Type B pancreatic cell (in vitro differentiated cells): Measurements from ENCODE around the gene NPR2. TPM values are rescaled to one million over a fixed set of nuclear protein-coding genes. Genes with fewer than 3 reads are reported as not detected.

Experiments used
- DNase-seq: peaks from one replicate; pipeline ENCODE4 v3.0.0; 2021; ENCODE audit warnings: mixed read lengths; ENCODE audit not compliant: unreplicated experiment; ENCODE audit errors: extremely low spot score
- H3K27ac Mint-ChIP-seq: 2 replicates; pipeline ENCODE4 v1.8.0; 2021; ENCODE audit warnings: mild to moderate bottlenecking, mixed read lengths
- H3K27me3 Mint-ChIP-seq: 2 replicates; pipeline ENCODE4 v1.8.0; 2021; ENCODE audit warnings: mixed read lengths
- H3K36me3 Mint-ChIP-seq: 2 replicates; pipeline ENCODE4 v1.8.0; 2021; ENCODE audit warnings: mixed read lengths
- H3K4me1 Mint-ChIP-seq: one replicate; pipeline ENCODE4 v1.8.0; 2021; ENCODE audit warnings: mixed read lengths; ENCODE audit not compliant: unreplicated experiment
- H3K4me3 Mint-ChIP-seq: 2 replicates; pipeline ENCODE4 v1.8.0; 2021; ENCODE audit warnings: mild to moderate bottlenecking, mixed read lengths
- H3K9me3 Mint-ChIP-seq: 2 replicates; pipeline ENCODE4 v1.8.0; 2021; ENCODE audit warnings: mixed read lengths
- total RNA-seq: library from RNA; stranded (reverse); gene quantifications from 2 replicates; pipeline ENCODE4 v1.2.1, GENCODE V29; 2021; ENCODE audit warnings: low replicate concordance
- TF ChIP-seq, protein P1 (sequence below): fragments of 200-600 bp; sonication (generic); conservative IDR thresholded peaks from 2 replicates; pipeline ENCODE4 v1.5.0; 2021; ENCODE audit warnings: antibody characterized with exemption, mild to moderate bottlenecking

Gene NPR2
- total RNA-seq, 1 donor from 2014 or later: 23.3 TPM

DNA sequence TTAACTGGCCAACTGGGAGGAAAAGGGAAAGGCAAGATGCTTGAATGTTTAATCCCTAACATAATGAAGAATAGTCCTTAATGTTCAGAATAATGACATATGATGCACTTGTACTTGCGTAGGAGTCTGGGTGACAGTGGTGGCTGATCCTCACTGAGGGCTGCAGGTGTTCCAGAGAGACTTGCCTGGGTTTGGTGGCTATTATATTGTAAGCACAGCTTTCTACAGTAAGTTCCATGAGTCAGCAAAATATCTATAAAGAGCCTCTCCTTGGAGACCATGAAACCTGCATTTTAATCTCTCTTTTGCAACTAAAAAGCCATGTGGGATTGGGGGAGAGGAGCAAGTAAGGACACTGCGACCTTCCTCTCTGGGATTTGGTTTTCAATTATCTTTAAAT is 1.9 kb upstream of the NPR2 start:
- H3K4me3 Mint-ChIP-seq: no peak overlapping the region
- no peak overlapping the region for H3K27ac Mint-ChIP-seq
- TF ChIP-seq, protein P1, sequence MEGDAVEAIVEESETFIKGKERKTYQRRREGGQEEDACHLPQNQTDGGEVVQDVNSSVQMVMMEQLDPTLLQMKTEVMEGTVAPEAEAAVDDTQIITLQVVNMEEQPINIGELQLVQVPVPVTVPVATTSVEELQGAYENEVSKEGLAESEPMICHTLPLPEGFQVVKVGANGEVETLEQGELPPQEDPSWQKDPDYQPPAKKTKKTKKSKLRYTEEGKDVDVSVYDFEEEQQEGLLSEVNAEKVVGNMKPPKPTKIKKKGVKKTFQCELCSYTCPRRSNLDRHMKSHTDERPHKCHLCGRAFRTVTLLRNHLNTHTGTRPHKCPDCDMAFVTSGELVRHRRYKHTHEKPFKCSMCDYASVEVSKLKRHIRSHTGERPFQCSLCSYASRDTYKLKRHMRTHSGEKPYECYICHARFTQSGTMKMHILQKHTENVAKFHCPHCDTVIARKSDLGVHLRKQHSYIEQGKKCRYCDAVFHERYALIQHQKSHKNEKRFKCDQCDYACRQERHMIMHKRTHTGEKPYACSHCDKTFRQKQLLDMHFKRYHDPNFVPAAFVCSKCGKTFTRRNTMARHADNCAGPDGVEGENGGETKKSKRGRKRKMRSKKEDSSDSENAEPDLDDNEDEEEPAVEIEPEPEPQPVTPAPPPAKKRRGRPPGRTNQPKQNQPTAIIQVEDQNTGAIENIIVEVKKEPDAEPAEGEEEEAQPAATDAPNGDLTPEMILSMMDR: no peak
- H3K4me1 Mint-ChIP-seq: peaks cover 21% of the 10 kb centered on the region
- H3K27me3 Mint-ChIP-seq: peaks cover 7% of the 10 kb centered on the region
- H3K9me3 Mint-ChIP-seq: no peaks in the 10 kb centered on the region
- peaks cover 4% of the 10 kb centered on the region for H3K36me3 Mint-ChIP-seq
- no peak for DNase-seq

DNA sequence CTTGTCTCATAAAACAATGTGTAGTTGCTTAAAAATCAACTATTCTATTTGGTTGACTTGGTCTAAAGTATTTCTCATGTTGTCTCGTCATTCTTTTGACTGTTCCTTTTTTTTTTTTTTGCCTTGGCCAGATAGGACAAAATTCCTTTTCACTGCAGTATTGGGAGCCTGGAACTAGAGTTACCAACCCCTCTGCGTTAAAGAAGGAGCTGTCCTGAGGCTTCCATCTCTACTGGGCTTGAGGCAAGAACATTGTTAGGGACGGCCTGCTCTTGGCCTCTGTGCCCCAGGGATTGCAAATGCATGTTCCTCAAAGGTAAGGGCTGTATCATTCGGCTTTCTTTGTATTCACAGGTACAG is 1.4 kb upstream of the NPR2 start:
- TF ChIP-seq, protein P1: no peak
- Mint-ChIP-seq H3K9me3 (no peaks in the 10 kb centered on the region), H3K27me3 (peaks cover 7% of the 10 kb centered on the region), H3K4me3 (peak overlapping the region; percentile 85), H3K36me3 (peaks cover 4% of the 10 kb centered on the region), H3K4me1 (peaks cover 23% of the 10 kb centered on the region), H3K27ac (peak overlapping the region; percentile 74)
- DNase-seq: no peak

DNA sequence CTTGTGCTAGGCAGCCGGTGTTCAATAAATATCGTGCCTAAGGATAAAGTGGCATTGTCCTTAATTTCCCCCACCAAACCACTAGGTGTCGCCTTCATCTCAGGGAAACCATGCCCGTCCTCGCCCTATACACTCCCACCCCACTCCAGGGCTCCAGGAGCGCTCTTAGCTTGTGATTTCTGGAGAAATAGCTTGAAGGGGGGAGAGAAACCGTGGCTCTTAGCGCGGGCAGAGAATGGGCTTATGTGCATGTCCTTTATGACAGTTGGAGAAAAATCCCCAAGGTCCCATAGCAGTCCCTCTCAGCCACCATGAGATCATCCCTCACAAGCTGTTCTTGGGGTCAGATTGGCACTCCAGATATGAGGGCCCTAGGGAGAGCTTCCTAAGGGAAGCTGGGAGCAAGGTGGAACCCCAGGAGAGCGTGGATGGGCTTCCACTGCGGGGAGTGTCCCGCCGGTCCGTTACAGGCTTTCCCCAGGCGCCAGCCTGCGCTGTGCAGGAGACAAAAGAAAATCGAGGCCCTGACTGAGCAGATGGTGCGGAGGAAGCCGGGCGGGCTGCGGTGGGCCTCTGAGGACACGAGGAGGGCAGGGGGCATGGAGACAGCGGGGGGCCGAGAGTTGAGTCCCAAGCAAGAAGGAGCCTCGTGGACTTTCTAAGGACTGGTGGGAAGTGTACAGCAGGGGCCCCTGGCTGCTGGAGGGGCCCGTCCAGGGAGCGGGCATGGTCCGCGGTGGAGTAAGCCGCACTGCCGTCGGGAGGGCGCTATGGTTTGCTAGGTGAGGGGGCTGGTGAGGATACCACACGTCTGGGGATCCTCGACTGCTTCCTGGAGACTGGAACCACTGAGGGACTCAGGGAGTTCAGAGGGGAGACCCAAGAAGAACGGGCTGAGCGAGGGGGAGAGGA is 750 bp upstream of the NPR2 start:
- Mint-ChIP-seq H3K27ac (peak overlapping the region; percentile 74), H3K4me1 (peaks cover 27% of the 10 kb centered on the region), H3K9me3 (no peaks in the 10 kb centered on the region), H3K4me3 (peak overlapping the region; percentile 85), H3K36me3 (peaks cover 4% of the 10 kb centered on the region), H3K27me3 (peaks cover 7% of the 10 kb centered on the region)
- peak; percentile 75 for DNase-seq
- TF ChIP-seq, protein P1: peak; percentile 90

DNA sequence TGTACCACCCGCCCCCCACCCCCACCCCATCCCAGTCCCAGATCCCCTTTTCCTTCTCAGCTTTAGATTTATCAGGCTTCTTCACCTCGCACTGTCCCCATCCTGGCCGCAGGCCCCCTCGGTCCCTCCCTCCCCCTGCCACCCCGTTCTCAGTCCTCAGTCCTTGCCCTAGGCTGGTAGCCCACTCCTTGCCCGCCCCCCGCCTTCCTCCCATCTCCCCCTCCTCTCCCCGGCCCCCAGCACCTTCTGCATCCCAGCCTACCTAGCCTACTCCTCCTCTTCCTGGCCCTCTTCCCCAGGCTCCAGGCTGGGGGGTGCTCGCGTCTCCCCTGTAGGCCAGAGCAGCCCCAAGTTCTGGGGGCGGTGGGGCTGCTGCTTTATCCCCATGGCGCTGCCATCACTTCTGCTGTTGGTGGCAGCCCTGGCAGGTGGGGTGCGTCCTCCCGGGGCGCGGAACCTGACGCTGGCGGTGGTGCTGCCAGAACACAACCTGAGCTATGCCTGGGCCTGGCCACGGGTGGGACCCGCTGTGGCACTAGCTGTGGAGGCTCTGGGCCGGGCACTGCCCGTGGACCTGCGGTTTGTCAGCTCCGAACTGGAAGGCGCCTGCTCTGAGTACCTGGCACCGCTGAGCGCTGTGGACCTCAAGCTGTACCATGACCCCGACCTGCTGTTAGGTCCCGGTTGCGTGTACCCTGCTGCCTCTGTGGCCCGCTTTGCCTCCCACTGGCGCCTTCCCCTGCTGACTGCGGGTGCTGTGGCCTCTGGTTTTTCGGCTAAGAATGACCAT is 828 bp downstream of the NPR2 start:
- DNase-seq: no peak
- TF ChIP-seq, protein P1: no peak
- Mint-ChIP-seq H3K4me3 (peak overlapping the region; percentile 68), H3K36me3 (peaks cover 4% of the 10 kb centered on the region), H3K4me1 (peaks cover 27% of the 10 kb centered on the region), H3K27ac (no peak overlapping the region), H3K9me3 (no peaks in the 10 kb centered on the region), H3K27me3 (peaks cover 7% of the 10 kb centered on the region)

DNA sequence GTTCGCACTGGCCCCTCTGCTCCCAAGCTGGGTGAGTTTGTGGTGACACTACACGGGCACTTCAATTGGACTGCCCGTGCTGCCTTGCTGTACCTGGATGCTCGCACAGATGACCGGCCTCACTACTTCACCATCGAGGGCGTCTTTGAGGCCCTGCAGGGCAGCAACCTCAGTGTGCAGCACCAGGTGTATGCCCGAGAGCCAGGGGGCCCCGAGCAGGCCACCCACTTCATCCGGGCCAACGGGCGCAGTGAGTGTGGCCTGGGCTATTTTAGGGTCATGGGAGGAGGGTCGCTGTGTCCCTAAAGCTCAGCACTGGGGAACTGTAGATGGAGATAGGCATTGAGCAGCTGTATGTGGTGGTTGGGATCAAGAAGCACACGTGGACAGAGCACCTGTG is 1.4 kb downstream of the NPR2 start:
- H3K36me3 Mint-ChIP-seq: no peaks in the 10 kb centered on the region
- H3K27ac Mint-ChIP-seq: no peak overlapping the region
- H3K4me3 Mint-ChIP-seq: peak overlapping the region; percentile 68
- H3K27me3 Mint-ChIP-seq: peaks cover 7% of the 10 kb centered on the region
- H3K9me3 Mint-ChIP-seq: no peaks in the 10 kb centered on the region
- TF ChIP-seq, protein P1: no peak
- no peak for DNase-seq
- H3K4me1 Mint-ChIP-seq: peaks cover 27% of the 10 kb centered on the region
